ENCODE measurements around the gene TMEM132D. TPM values are rescaled to one million over a fixed set of nuclear protein-coding genes. Genes with fewer than 3 reads are reported as not detected.
"Not testable (repeated sequence)": the region's sequence is repeated elsewhere in the genome, so short reads cannot be mapped to it uniquely, and the experiment has no call there.

TMEM132D gene
- total and polyA plus RNA-seq, 2 donors (not counting 3 experiments of a cell fraction or from before 2014, with no cell fraction given) = not detected

DNA sequence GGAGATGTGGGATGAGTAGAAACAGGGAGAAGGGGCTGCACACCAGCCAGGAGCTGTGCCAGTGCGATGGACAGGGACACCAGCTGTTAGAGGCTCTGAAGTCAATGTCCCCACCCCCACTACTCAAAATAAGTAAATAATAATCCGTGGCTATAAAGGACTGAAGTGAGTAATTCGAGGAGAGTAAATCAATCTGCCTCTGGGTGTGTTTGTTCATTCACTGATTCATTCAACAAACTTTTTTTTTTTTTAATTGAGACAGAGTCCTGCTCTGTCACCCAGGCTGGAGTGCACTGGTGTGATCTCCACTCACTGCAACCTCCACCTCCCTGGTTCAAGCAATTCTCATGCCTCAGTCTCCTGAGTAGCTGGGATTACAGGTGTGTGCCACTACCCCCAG, 363.6 kb downstream of the TMEM132D start:
- dilution Hi-C loops (cut with MboI; ENCODE audit: extremely low pct_ligation_motif_present, low sequenced_read_pairs) (no loop called here), intact Hi-C loops (cut with micrococcal nuclease) (no loop called here)
- H3K9ac ChIP-seq (replicated peaks; ENCODE audit: extremely low read depth, insufficient read depth, low read length) = no peak overlapping the region
- no peak for FAIRE-seq
- ChIA-PET POLR2A (no interaction called here), CTCF (no interaction called here)
- H3K4me2 ChIP-seq (ENCODE audit: insufficient read depth, low read length) = no peak overlapping the region
- peaks cover 6% of the 10 kb centered on the region for H3K9me3 ChIP-seq (replicated peaks; ENCODE audit: control insufficient read depth, insufficient read depth, low read length)
- no peak for TF ChIP-seq FOS (IDR thresholded peaks at IDR 0.05; ENCODE audit: borderline replicate concordance, insufficient read depth, low read length)
- TF ChIP-seq MYC (IDR thresholded peaks at IDR 0.05; ENCODE audit: low read depth, low read length) = no peak
- no peak for TF ChIP-seq POLR2AphosphoS5 (IDR thresholded peaks at IDR 0.05; ENCODE audit: insufficient read depth, low read depth, low read length)
- TF ChIP-seq MAX (IDR thresholded peaks at IDR 0.05; ENCODE audit: insufficient read depth, insufficient read length) = no peak
- TF ChIP-seq EZH2 (IDR thresholded peaks at IDR 0.05; ENCODE audit: borderline replicate concordance, low read depth, low read length, severe bottlenecking) = no peak
- TF ChIP-seq POLR2A (IDR thresholded peaks at IDR 0.05; ENCODE audit: low read depth, low read length) = no peak
- no peak for TF ChIP-seq JUN (IDR thresholded peaks at IDR 0.05; ENCODE audit: borderline replicate concordance, insufficient read depth, insufficient read length, low read depth)
- no peak for TF ChIP-seq GATA2 (IDR thresholded peaks at IDR 0.05; ENCODE audit: insufficient read depth, insufficient read length, low read depth, low read length)
- TF ChIP-seq, protein P1, sequence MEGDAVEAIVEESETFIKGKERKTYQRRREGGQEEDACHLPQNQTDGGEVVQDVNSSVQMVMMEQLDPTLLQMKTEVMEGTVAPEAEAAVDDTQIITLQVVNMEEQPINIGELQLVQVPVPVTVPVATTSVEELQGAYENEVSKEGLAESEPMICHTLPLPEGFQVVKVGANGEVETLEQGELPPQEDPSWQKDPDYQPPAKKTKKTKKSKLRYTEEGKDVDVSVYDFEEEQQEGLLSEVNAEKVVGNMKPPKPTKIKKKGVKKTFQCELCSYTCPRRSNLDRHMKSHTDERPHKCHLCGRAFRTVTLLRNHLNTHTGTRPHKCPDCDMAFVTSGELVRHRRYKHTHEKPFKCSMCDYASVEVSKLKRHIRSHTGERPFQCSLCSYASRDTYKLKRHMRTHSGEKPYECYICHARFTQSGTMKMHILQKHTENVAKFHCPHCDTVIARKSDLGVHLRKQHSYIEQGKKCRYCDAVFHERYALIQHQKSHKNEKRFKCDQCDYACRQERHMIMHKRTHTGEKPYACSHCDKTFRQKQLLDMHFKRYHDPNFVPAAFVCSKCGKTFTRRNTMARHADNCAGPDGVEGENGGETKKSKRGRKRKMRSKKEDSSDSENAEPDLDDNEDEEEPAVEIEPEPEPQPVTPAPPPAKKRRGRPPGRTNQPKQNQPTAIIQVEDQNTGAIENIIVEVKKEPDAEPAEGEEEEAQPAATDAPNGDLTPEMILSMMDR (IDR thresholded peaks at IDR 0.05; ENCODE audit: extremely low read depth in 1 of 2, insufficient read depth in 1 of 2, low read depth in 1 of 2, low read length in 2 of 2) = no peak
- no peaks in the 10 kb centered on the region for H3K4me1 ChIP-seq (ENCODE audit: control insufficient read depth, extremely low read depth, insufficient read depth, low read length)
- H3K4me3 ChIP-seq (replicated peaks in 1 of 3; ENCODE audit: insufficient read depth in 1 of 3, low read depth in 1 of 3, low read length in 3 of 3) = no peak overlapping the region
- DNase-seq (ENCODE audit: low read depth, low spot score) = no peak
- BruUV-seq (replicated peaks) = no TSS peak
- no peaks in the 10 kb centered on the region for H3K79me2 ChIP-seq (ENCODE audit: control insufficient read depth, insufficient read depth, low read length)
- H3K27me3 ChIP-seq (ENCODE audit: control insufficient read depth in 2 of 2, insufficient read depth in 2 of 2, low read length in 2 of 2) = no peaks in the 10 kb centered on the region
- H3K27ac ChIP-seq (ENCODE audit: insufficient read depth, low read depth, low read length) = no peak overlapping the region
- H3K9me1 ChIP-seq (replicated peaks; ENCODE audit: control insufficient read depth, extremely low read depth, insufficient read depth, low read length) = no peaks in the 10 kb centered on the region
- H3K36me3 ChIP-seq (ENCODE audit: control insufficient read depth in 2 of 2, extremely low read depth in 1 of 2, insufficient read depth in 2 of 2, low read length in 2 of 2) = no peaks in the 10 kb centered on the region
- no peak overlapping the region for H2AFZ ChIP-seq (ENCODE audit: low read depth, low read length)
- H4K20me1 ChIP-seq (replicated peaks; ENCODE audit: control insufficient read depth, extremely low read depth, insufficient read depth, low read length) = no peaks in the 10 kb centered on the region

DNA sequence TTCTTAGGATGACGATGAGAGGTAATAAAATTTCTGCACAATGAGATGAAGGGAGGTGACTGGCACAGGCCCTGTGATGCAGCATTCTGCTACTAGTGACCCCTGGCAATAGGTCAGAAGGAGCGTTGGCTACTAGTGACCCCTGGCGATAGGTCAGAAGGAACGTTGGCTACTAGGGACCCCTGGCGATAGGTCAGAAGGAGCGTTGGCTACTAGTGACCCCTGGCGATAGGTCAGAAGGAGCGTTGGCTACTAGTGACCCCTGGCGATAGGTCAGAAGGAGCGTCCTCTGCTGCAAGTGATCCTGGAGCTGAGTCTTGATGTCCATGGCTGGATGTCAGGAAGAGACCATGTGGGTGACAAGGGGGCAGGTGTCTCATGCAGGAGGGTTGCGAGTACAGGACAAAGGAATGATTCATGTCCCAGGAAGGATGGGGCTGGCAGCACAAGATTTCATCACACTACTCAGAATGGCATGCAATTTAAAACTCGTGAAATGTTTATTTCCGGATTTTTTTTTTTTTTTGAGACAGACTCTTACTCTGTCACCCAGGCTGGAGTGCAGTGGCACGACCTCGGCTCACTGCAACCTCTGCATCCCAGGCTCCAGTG, 365.0 kb downstream of the TMEM132D start:
- H3K79me2 ChIP-seq (ENCODE audit: control insufficient read depth, insufficient read depth, low read length); H3K4me3 ChIP-seq (replicated peaks in 1 of 3; ENCODE audit: insufficient read depth in 1 of 3, low read depth in 1 of 3, low read length in 3 of 3); H3K36me3 ChIP-seq (ENCODE audit: control insufficient read depth in 2 of 2, extremely low read depth in 1 of 2, insufficient read depth in 2 of 2, low read length in 2 of 2); CTCF ChIA-PET; H3K9ac ChIP-seq (replicated peaks; ENCODE audit: extremely low read depth, insufficient read depth, low read length); DNase-seq (ENCODE audit: low read depth, low spot score); H3K4me1 ChIP-seq (ENCODE audit: control insufficient read depth, extremely low read depth, insufficient read depth, low read length); intact Hi-C loops (cut with micrococcal nuclease); H3K9me1 ChIP-seq (replicated peaks; ENCODE audit: control insufficient read depth, extremely low read depth, insufficient read depth, low read length); dilution Hi-C loops (cut with MboI; ENCODE audit: extremely low pct_ligation_motif_present, low sequenced_read_pairs); H4K20me1 ChIP-seq (replicated peaks; ENCODE audit: control insufficient read depth, extremely low read depth, insufficient read depth, low read length); POLR2A ChIA-PET; H3K4me2 ChIP-seq (ENCODE audit: insufficient read depth, low read length); H2AFZ ChIP-seq (ENCODE audit: low read depth, low read length); H3K27me3 ChIP-seq (ENCODE audit: control insufficient read depth in 2 of 2, insufficient read depth in 2 of 2, low read length in 2 of 2); H3K27ac ChIP-seq (ENCODE audit: insufficient read depth, low read depth, low read length); FAIRE-seq; BruUV-seq (replicated peaks): not testable (repeated sequence)
- H3K9me3 ChIP-seq (replicated peaks; ENCODE audit: control insufficient read depth, insufficient read depth, low read length) = peaks cover 10% of the 10 kb centered on the region
